ENCODE results near the gene IRF2BP2.

The IRF2BP2 gene

GRCh38 chr1:234611225-234611846 lies 1.4 kb upstream of the IRF2BP2 start (continued):
- 0 out of 2 replicates have a peak, but pooled peaks have one; percentile 77 for TF ChIP-seq ZNF561 (tag by site-specific recombination; IDR thresholded peaks at IDR 0.05; ENCODE audit: borderline replicate concordance)
- TF ChIP-seq ZNF266 (tag by site-specific recombination; IDR thresholded peaks at IDR 0.05; ENCODE audit: low read depth): no peak
- 0 out of 2 replicates have a peak, but pooled peaks have one; percentile 17 for TF ChIP-seq ZNF791 (tag by site-specific recombination; IDR thresholded peaks at IDR 0.05)
- no peak for TF ChIP-seq ZNF416 (tag by site-specific recombination; IDR thresholded peaks at IDR 0.05)
- no peak; the same call in 1 of the 2 replicates for TF ChIP-seq TRIM28 (IDR thresholded peaks at IDR 0.05; ENCODE audit: borderline replicate concordance, low read length)
- no peak; the same call in 1 of the 2 replicates for TF ChIP-seq ZFP37 (tag by site-specific recombination; IDR thresholded peaks at IDR 0.05)

GRCh38 chr1:234610666-234611224 lies 767 bp upstream of the IRF2BP2 start:
- ChIA-PET POLR2A (interaction anchor here (0.6 to 6.7 kb wide), 29 partner anchors 9 to 473 kb away, joined by 3 to 135 read pairs (median 5); partner anchors contain the start of gene COA6), CTCF (interaction anchor here (0.6 to 3.9 kb wide), 14 partner anchors 9 to 483 kb away, joined by 3 to 34 read pairs (median 4); no protein-coding TSS in a partner anchor)
- peaks cover 25% of the 10 kb centered on the region for H3K4me1 ChIP-seq (ENCODE audit: control insufficient read depth, insufficient read depth, low read length)
- H3K4me3 ChIP-seq (ENCODE audit: low read depth, low read length): peak overlapping the region; percentile 49
- H3K27ac ChIP-seq (ENCODE audit: extremely low read depth, low read depth, low read length): peak overlapping the region; percentile 96
- H3K9me3 ChIP-seq (ENCODE audit: control insufficient read depth, insufficient read depth, low read depth, low read length): no peaks in the 10 kb centered on the region
- H3K36me3 ChIP-seq (ENCODE audit: control insufficient read depth in 2 of 2, insufficient read depth in 1 of 2, low read length in 2 of 2): peaks cover 8 to 29% of the 10 kb centered on the region in 2 experiments
- TF ChIP-seq ZNF555 (tag by site-specific recombination; conservative IDR thresholded peaks at IDR 0.05) (no peak), SP3 (tag by site-specific recombination; IDR thresholded peaks at IDR 0.05) (no peak), ZFP3 (tag by site-specific recombination; IDR thresholded peaks at IDR 0.05; ENCODE audit: low read depth) (no peak), ZNF596 (tag by site-specific recombination; IDR thresholded peaks at IDR 0.05) (peak; percentile 15; the same call in 1 of the 2 replicates), ZNF324 (tag by site-specific recombination; IDR thresholded peaks at IDR 0.05) (peak; percentile 6; the same call in 1 of the 2 replicates), ZFP41 (tag by site-specific recombination; IDR thresholded peaks at IDR 0.05; ENCODE audit: borderline replicate concordance) (no peak), ZFP69B (tag by site-specific recombination; IDR thresholded peaks at IDR 0.05) (0 out of 2 replicates have a peak, but pooled peaks have one; percentile 7), SETDB1 (IDR thresholded peaks at IDR 0.05; ENCODE audit: insufficient read length, low read length) (peak; percentile 35), ZNF639 (tag by site-specific recombination; IDR thresholded peaks at IDR 0.05) (0 out of 2 replicates have a peak, but pooled peaks have one; percentile 11), ZNF335 (tag by site-specific recombination; conservative IDR thresholded peaks at IDR 0.05) (peak; percentile 66; the same call in 1 of the 2 replicates), YY2 (tag by site-specific recombination; IDR thresholded peaks at IDR 0.05) (no peak), ZNF146 (tag by site-specific recombination; IDR thresholded peaks at IDR 0.05) (no peak; the same call in 1 of the 2 replicates), GLIS1 (tag by site-specific recombination; IDR thresholded peaks at IDR 0.05) (peak; percentile 58; the same call in 1 of the 2 replicates), ZNF121 (tag by site-specific recombination; IDR thresholded peaks at IDR 0.05) (no peak), ZNF558 (tag by site-specific recombination; IDR thresholded peaks at IDR 0.05) (no peak; the same call in 1 of the 2 replicates), ZNF768 (tag by site-specific recombination; IDR thresholded peaks at IDR 0.05) (no peak), ZBTB10 (tag by site-specific recombination; IDR thresholded peaks at IDR 0.05) (no peak; the same call in 1 of the 2 replicates), ZNF341 (tag by site-specific recombination; IDR thresholded peaks at IDR 0.05; ENCODE audit: low read depth) (peak; percentile 97), ZNF398 (tag by site-specific recombination; IDR thresholded peaks at IDR 0.05) (peak; percentile 94), ZFP37 (tag by site-specific recombination; IDR thresholded peaks at IDR 0.05) (peak; percentile 9; the same call in 1 of the 2 replicates), ZNF585B (tag by site-specific recombination; IDR thresholded peaks at IDR 0.05) (no peak), ZSCAN30 (tag by site-specific recombination; IDR thresholded peaks at IDR 0.05) (peak; percentile 80; the same call in 1 of the 2 replicates), ZNF785 (tag by site-specific recombination; IDR thresholded peaks at IDR 0.05) (peak; percentile 64; the same call in 1 of the 2 replicates), ZBTB26 (tag by site-specific recombination; optimal IDR thresholded peaks at IDR 0.05) (peak; percentile 91)

Data from HEK293 (cell line).